Stimulated activated CD4-positive, alpha-beta T cell treated with anti-CD3 and anti-CD28 coated beads, Interleukin-2, amount 100 ng/mL, for 4 hours (primary cell): ENCODE data around the gene EME2.

Experiments used
- DNase-seq: peaks from one replicate; pipeline ENCODE4 v3.0.0-alpha.2; 2020; ENCODE audit warnings: low read depth

EME2 gene

GRCh38 chr16:1818873-1819525, 46.4 kb downstream of the EME2 start:
- DNase-seq = no peak

GRCh38 chr16:1819611-1820010, 47.0 kb downstream of the EME2 start:
- DNase-seq = no peak

- no peak for DNase-seq
These were observed 47.7 kb downstream of the EME2 start for GRCh38 chr16:1820096-1820945.

- no peak for DNase-seq
These were observed 48.3 kb downstream of the EME2 start for GRCh38 chr16:1820946-1821290.

DNA sequence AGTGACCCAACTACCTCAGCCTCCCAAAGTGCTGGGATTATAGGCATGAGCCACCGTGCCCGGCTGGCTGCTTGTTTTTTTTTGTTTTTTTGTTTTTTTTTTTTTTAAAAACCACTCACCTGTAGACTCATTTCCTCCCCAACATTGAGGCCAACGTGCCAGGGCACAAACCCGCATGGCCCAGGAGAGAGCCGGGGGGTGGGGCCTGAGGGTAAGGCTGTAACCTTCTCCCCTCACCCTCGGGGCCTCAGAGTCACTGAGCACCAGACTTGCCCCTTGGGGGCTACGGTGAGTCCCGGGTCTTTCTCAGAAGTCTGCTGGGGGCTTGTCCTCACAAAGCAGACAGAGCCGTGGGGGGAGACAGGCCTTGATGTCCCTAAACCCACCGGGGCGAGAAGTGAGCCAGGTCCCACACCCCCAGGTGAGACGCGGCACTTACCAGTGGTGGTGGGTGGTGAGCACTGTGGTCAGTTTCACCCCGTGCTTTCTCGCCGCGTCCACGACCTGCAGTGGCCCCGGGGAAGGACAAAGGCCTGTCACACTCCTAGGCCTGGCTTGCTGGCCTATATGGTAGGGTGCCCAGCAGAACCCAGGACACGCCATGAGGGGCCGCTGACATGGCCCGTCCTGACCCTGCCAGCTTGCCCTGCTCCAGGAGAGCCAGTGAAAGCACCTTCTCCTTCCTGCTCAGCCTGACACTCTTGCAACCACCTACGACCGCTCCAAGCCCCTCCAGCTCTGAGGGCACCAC, 49.4 kb downstream of the EME2 start:
- no peak for DNase-seq

DNA sequence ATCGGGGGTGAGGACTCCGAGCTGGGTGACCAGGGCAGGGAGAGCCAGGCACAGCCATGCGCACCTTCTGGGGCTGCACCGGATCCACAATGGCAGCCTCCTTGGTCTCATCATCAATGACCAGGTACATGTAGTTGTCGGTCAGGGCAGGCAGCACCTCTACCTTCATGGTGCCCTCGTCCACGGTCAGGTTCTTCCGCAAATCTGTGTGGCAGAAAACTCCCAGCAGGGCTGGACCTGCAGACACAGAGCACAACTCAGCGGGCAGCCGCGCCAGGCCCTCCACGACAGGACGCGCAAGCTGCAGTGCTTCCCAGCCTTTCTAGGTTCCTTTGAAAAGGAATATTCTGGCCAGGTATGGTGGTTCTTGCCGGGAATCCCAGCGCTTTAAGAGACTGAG, 50.2 kb downstream of the EME2 start:
- no peak for DNase-seq

GRCh38 chr16:1823821-1824220, 51.2 kb downstream of the EME2 start:
- DNase-seq = no peak

DNA sequence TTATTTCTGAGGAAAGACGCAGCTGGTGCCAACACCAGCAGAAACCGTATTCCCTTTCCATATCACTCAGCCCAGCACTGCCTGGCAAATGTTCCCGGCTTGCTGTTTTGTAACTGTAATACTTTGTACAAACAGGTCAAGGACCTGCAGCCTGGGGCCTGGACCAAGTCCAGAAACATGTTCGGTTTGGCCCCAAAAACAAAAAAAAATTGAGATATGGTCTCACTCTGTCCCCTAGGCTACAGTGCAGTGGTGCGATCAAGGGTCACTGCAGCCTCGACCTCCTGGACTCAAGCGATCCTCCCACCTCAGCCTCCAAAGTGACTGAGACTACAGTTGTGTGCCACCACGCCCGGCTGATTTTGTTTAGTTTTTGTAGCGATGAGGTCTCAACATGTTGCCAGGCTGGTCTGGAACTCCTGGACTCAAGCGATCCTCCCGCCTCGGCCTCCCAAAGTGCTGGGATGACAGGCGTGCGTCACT, 52.8 kb downstream of the EME2 start:
- DNase-seq = no peak
